ENCODE measurements around the gene MDH1B.
"Not testable (repeated sequence)": the region's sequence is repeated elsewhere in the genome, so short reads cannot be mapped to it uniquely, and the experiment has no call there.

The MDH1B gene

DNA sequence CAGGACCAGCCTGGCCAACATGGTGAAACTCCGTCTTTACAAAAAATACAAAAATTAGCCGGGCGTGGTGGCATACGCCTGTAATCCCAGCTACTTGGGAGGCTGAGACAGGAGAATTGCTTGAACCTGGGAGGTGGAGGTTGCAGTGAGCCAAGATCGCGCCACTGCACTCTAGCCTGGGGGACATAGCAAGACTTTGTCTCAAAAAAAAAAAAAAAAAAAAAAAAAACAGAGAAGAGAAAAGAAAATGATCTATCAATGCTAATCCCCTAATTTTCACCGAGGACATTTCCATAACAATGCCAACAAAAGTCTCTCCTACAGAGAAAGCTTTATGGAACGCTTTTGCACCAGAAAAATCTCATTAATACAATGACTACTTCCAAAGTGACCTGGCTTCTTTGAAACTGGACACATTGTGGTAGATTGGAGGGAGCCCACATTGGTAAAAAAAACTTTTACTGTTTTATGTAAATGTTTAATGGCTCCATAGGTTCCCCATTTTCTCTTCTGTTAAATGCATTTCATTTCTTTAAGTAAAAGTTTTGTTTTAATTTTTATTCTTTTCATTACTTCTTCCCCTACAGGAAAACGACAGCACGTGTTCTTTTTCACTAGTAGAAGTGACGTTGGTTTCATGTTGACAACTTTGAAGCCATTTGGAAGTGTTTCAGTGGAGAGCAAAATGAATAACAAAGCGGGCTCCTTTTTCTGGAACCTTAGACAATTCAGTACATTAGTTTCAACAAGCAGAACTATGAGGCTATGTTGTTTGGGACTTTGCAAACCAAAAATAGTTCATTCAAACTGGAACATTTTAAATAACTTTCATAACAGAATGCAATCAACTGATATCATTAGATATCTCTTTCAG lies 1.2 kb upstream of the MDH1B start:
- DNase-seq, result no peak

DNA sequence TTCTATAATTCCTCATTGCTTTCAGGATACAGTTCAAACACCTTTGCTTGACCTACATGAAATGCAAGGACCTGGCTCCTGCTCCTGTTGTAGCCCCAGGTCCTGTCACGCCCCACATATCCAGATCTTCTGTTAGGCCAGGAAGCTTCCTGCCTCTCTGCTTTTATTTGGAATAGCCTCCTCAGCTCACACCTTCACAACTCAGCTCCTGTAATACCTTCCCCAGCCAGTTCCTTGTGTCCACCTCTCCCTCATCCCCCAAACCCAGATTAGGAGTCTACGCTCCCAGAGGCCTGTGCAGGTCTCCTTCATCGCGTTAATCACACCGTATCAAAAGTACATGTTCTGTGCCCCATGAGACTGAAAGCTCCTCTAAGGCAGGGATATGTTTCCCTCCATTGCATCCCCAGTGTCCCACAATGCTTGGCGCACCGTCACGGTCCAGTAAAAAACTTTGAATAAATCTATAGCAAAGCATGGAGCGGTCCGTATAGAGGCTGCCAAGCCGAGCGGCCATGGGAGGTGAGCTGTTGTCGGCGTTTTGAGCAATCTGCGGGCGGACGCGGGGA lies 371 bp downstream of the MDH1B start:
- no peak for DNase-seq

DNA sequence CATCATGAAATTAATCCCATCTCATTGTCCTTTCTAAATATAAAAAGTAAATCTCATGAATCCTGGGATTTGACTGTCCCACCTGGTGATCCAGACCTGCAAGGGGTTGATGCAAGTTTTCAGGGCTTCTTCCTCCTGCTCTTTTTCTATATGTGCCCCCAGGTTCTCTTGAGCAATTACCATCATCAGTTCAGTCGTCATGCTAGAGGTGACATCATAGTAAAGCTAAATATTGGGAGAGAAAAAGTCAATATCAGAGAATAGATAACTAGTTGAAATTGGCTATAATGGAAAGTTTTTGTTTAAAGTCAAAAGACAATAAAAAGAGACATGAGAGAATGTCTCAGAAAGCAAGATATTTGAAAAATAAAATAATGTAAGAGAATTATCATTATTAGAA lies 8.3 kb downstream of the MDH1B start:
- no peak for DNase-seq

- no peak for DNase-seq
These were observed 24.3 kb downstream of the MDH1B start for GRCh38 chr2:206740800-206741199.

DNA sequence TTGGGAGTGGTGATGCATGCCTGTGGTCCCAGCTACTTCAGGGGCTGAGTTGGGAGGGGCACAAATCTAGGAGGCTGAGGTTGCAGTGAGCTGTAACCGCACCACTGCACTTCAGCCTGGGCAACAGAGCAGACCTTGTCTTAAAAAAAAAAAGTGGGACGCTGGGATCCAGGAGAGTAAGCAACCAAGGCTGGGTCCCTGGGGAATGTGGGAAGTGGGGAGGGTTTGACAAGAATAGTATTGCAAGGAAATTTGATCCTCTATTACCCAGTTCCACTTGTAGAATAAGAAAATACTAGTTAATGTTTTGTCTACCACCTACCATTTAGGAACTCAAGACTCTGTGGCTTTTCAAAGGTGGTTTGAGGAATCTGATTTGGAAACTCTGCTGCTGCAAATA lies 25.9 kb downstream of the MDH1B start:
- no peak for DNase-seq

DNA sequence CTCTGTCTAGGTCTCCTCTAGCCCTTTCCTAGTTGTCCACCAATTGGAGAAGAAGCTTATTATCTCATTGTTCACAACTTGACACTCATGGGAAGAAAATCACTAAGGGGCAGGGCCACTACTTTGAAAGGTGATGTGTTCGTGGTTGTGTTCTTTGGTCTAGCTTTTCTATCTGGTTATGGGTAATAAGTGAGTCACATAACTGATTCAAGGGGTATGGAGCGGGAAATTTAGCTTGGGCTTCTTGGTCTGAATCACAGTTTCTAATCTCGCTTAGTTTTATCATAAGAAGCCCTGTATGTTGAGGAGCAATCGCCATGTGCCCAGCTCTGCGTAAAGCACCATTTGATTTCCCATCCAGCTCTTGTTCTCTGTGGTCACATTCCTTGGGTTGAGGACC lies 28.2 kb downstream of the MDH1B start:
- DNase-seq, result no peak

DNA sequence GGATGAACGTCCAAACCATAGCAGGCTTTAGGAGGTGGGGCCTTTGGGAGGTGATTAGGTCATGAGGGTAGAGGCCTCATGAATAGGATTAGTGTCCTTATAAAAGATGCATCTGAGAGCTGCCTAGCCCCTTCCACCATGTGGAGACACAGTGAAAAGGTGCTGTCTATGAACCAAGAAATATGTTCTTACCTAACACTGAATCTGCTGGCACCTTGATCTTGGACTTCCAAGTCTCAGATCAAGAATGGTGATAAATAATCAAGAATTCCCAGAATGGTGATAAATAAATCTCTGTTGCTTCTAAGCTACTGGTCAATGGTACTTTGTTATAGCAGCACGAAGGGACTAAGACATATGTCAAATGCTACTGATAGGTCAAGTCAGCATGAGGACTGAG lies 31.8 kb downstream of the MDH1B start:
- no peak for DNase-seq

DNA sequence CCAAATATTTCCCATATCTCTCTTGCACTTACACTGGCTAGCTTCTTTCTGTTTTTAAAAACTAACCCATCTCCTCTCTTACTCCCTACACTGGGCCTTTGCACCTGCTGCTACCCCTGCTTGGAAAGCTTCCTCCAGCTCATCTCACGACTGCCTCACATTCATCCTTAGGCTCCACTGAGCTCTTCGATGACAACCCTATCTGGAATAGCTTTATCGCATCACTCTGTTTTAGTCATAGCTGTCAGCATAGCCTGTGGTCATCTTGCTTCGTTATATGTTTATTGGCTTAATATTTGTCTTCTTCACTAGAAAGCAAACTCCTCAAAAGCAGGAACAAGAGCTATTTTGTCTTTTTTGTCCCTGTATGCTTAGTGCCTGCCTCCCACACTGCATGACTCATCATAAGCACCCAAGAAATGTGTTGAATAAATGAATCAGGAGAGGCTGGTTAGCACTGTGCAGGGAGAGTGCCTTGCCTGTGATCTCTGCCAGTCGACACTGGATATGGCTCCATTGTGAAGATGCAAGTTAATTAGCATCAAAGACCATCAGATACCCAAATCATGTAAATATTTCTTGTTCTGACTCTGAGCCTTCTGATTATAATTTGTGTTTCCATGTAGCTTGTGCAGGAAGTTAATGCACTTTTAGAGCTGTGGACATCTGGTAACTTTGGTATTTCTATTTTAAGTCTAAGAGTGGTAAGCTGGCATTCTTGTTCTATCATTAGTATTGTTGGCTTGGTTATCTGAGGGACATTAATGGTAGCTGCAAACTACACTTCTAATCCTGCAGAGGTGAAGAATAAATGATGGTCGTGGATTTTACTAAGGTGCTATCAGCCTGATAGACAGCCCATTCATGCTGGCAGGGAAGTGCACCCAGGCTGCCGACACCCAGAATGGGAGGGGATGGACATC lies 36.6 kb downstream of the MDH1B start:
- no peak for DNase-seq

GRCh38 chr2:206727287-206727686 lies 37.8 kb downstream of the MDH1B start:
- no peak for DNase-seq

DNA sequence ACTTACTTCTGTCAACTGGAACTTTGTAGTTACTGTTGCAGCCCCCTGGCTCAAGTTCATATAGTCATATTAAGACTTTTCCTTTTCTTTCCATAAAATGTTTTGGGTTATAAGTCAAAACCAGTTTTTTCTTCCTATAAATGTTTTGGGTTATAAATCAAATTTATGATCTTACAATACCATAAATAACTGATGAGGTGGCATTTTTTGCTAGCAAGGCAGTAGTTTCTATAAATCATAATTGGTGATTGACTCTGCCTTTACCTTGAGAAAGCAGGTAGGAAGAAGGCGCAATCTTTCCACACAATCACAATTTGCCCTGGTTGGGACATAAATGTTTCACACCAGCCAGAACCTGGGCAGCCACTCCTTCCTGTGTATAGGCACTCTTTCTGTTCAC lies 41.8 kb downstream of the MDH1B start:
- no peak for DNase-seq

DNA sequence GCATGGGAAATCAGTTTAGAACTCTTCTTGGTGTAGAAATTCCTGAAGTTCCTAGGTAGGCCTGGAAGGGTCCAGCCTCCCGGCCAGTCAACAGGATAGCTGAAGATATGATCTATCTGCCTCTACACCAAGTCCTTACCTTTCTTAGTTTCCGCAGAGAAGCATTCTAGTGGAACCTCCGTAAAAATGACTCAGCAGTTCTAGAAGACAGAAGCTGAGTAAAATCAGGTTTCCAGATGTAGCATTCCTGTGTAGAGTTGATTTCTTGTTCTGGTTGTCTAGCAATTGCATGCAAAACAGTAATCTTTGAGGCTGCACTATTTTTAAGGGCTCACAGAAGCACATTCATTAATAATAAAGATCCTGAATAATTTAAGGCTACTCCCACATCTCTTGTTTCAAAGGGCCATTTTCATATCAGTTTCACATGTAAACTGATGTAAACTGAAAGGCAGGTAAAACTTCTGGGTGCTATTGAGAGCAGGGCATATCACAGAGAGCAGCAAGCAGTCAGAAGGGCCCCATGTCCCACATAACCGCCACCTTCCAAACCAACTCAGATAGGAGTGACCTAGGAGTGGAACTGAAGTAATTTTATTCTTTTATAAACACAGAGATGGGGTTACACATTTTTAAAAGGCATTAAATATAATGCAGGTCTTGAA lies 43.7 kb downstream of the MDH1B start:
- DNase-seq, result no peak

- no peak for DNase-seq
These were observed 46.8 kb downstream of the MDH1B start, which contains the start of gene DYTN for GRCh38 chr2:206718296-206718695. TSS of gene DYTN (minus strand) at chr2:206718396. CDS start at chr2:206718279, 117 bp downstream.

- DNase-seq, result no peak
These were observed 48.5 kb downstream of the MDH1B start for GRCh38 chr2:206716623-206717022.

DNA sequence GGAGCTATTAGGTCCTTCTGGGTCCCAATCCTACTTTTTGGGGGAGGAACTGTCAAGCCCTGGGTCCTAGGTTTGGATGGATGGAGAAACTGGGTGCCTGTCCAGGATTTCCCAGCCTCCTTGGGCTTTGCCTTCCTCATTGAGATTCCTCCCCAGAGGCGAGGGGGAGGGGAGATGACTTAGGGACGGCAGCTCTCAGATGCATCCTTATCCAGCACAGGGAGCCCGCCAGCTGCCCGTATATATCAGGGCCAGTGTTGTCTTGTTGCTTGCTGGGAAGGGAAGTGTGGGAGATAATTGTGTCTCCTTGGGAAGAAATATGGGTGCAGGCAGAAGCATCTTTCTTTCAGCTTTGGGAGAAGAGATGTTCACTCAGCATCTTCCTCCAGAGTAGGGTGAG lies 49.9 kb downstream of the MDH1B start:
- not testable (repeated sequence) for DNase-seq

DNA sequence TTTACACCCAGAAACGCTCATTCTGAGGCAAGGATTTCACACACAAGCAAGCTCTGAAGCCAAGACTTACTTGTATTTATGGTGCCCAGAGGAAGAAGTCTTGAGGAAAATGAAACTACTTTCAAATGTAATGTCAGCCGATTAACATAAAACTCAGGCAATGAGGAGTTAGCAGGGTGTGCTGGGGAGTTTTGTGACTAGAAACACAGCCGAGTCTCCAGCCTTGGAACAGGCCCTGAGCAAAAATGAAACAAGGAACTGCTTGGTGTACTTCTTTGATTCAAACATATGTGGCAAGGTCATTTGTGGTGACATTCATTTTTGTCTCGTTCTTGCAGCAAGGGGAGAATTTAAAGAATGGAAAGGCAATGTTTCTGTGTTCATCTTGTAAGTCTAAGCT lies 51.4 kb downstream of the MDH1B start:
- DNase-seq, result no peak

DNA sequence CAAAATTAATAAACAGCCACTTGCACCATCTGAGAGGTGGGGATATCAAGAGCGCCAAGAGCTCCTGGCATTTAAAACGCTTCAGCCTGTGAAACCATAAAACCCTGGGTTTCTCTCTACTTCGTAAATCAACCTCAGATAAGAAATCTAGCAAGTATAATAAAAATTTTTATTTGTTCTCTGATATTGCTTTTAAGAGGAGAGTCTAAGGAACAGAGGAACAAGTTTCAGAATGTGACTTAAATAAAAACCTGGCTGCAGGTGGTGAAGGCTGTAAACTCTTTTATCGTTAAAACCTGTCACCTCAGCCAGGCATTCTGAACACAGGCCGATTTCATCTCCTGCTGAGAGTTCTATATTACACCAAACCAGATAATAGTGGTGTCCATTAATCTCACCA lies 56.8 kb downstream of the MDH1B start:
- no peak for DNase-seq

DNA sequence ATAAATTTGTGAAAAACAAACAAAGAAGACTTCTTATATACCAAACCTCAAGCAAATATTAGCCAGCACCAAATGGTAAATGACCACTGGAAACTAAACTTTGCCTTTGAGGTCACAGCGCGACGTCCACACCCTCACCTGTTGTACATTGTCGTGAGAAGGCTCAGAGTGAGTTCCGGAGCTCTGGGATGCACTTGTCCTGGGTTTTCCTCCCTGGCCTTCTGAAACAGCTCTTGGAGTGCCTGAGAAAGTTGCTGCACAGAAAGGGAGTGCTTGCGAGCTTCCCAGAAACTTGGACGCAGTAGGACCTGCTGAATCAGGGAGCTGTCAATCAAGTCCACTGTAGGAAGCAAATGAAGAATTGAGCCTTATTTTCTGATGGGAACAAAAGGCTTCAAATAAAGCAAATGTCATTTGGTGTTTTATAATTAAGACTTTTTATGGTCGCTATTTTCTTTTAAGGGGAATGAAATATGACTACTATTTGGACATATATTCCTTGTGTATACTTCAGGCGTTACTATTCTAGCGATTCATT lies 57.9 kb downstream of the MDH1B start:
- no peak for DNase-seq

DNA sequence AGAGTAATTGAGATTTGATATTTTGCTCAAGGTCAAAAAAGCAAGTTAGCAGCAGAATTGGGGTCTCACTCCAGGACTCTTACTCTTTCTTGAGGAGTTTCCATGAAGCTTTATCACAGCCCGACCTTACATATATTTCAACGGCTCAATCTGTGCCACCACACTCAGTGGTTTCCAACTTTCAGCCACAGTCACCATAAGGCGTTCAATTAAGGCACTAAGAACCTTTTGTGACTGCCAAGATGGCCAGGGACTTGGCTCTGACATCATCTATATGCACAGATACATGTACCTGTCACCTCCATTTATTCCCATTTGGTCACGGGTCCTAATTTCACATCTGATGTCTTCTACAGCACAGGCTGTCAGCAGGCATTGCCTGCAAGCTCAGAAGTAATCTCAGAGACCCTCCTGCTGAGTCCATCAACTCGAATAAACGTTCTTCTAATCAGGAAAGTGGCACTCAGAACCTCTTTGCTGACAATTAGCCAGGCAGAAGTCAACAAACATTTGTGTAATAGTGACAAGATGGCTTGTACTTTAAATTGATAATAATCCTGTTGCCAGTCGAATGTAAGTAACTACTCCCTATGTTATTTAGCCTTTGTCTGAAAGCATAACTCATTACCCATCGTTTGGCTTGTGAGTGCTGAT lies 63.0 kb downstream of the MDH1B start:
- DNase-seq, result no peak

DNA sequence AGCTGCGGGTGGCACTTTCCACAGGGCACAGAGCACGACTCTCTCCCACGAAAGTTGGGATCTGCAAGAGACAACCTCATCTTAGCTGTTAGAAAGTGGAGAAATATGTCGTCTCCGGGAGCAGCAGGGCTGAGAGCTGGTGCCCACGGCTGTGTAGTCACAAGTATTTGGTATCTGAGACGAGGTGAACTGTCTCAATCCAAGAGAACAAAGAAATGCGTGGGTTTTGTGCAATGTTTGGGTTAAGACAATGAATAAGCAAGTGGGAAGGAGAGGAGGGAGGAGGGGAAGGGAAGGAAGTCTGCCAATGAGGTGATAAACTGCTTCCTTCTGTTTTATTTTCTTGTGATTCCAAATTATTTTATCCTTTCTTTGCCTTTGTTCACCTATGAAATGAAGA lies 65.0 kb downstream of the MDH1B start:
- no peak for DNase-seq

GRCh38 chr2:206698811-206699210 lies 66.3 kb downstream of the MDH1B start:
- DNase-seq, result no peak

- no peak for DNase-seq
These were observed 68.2 kb downstream of the MDH1B start for GRCh38 chr2:206696910-206697309.

All from activated CD8-positive, alpha-beta memory T cell treated with anti-CD3 and anti-CD28 coated beads, Interleukin-2, amount 50 U/mL, for 4 hours (primary cell).